HepG2 (cell line): ENCODE data around the gene HCAR1.
"Not testable (repeated sequence)": the region's sequence is repeated elsewhere in the genome, so short reads cannot be mapped to it uniquely, and the experiment has no call there.

ENCODE experiments used
- CREB1 ChIP-seq, 2 experiments: fragments of 450-650 bp in 1 of 2; IDR thresholded peaks; 2 replicates each; pipeline ENCODE4 v1.6.1; 2016 to 2017; ENCODE audit warnings: control low read depth in 1 of 2, mild to moderate bottlenecking in 1 of 2, missing compliant biosample characterization in 1 of 2, missing genetic modification characterization in 1 of 2
- MEIS1 ChIP-seq: sonication (generic); formaldehyde crosslinking; IDR thresholded peaks from 2 replicates; pipeline ENCODE4 v1.9.0; 2021; ENCODE audit warnings: mild to moderate bottlenecking, missing genetic modification reagents, moderate library complexity, borderline replicate concordance
- ZNF138 ChIP-seq: sonication (generic); formaldehyde crosslinking; IDR thresholded peaks from 2 replicates; pipeline ENCODE4 v1.5.0; 2020; ENCODE audit warnings: mild to moderate bottlenecking, low read depth, missing genetic modification reagents

DNA sequence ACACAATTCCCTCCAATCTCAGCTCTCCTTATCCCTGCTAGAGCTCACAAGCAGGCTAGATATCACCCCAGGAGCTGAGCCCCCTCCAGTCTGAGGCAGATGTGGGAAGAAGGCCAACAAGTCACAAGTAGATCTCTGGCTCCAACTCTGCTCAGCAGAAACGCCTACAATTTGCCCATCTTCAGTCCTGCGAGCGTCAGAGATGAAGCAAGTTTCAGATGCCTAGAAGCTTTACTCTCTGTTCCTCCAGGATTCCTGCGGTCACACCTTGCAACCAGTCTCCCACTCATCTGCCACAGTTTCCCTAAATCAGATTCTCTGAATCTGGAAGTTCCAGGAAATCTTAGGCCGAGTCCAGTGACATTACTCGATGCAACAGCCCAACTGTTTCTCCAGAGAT, 15.4 kb downstream of the HCAR1 start:
- not testable (repeated sequence) for TF ChIP-seq MEIS1 (CRISPR knock-in tag); CREB1 (IDR thresholded peaks at IDR 0.05); CREB1 (CRISPR knock-in tag; IDR thresholded peaks at IDR 0.05); ZNF138
